ENCODE measurements around the gene ENKD1.
A peak's percentile ranks its signal among the peaks of the same experiment; 100 is the strongest.

The ENKD1 gene

GRCh38 chr16:67666559-67667452 is at the start of gene ENKD1, which contains the start of gene C16orf86:
Gene ENKD1 (minus strand): TSS chr16:67666750. CDS start chr16:67666442, 308 bp downstream.
Gene C16orf86 (plus strand): TSS chr16:67666814. CDS start chr16:67666971, 157 bp downstream.
- peak within 1 kb of the TSS; percentile 56 to 69 for H3K4me3 ChIP-seq (replicated peaks in 1 of 2; ENCODE audit: low read depth in 2 of 2, low read length in 2 of 2)
- DNase-seq (ENCODE audit: low read depth in 2 of 2) = peak; percentile 69 to 84
- no peak for TF ChIP-seq CTCF (IDR thresholded peaks at IDR 0.05; ENCODE audit: low read depth, low read length)

GRCh38 chr16:67716097-67716496 is 49.5 kb upstream of the ENKD1 start:
- no peak for TF ChIP-seq CTCF (IDR thresholded peaks at IDR 0.05; ENCODE audit: low read depth, low read length)
- no peak for DNase-seq (ENCODE audit: low read depth in 2 of 2)
- no peak overlapping the region for H3K4me3 ChIP-seq (replicated peaks in 1 of 2; ENCODE audit: low read depth in 2 of 2, low read length in 2 of 2)

GRCh38 chr16:67714522-67714921 is 48.0 kb upstream of the ENKD1 start:
- H3K4me3 ChIP-seq (replicated peaks in 1 of 2; ENCODE audit: low read depth in 2 of 2, low read length in 2 of 2) = no peak overlapping the region
- TF ChIP-seq CTCF (IDR thresholded peaks at IDR 0.05; ENCODE audit: low read depth, low read length) = no peak
- DNase-seq (ENCODE audit: low read depth in 2 of 2) = no peak

- TF ChIP-seq CTCF (IDR thresholded peaks at IDR 0.05; ENCODE audit: low read depth, low read length) = no peak
- DNase-seq (ENCODE audit: low read depth in 2 of 2) = no peak
- no peak overlapping the region for H3K4me3 ChIP-seq (replicated peaks in 1 of 2; ENCODE audit: low read depth in 2 of 2, low read length in 2 of 2)
Measured at GRCh38 chr16:67713647-67714273, 47.2 kb upstream of the ENKD1 start.

GRCh38 chr16:67710607-67711006 is 44.1 kb upstream of the ENKD1 start:
- TF ChIP-seq CTCF (IDR thresholded peaks at IDR 0.05; ENCODE audit: low read depth, low read length) = no peak
- DNase-seq (ENCODE audit: low read depth in 2 of 2) = no peak
- no peak overlapping the region for H3K4me3 ChIP-seq (replicated peaks in 1 of 2; ENCODE audit: low read depth in 2 of 2, low read length in 2 of 2)

- no peak overlapping the region for H3K4me3 ChIP-seq (replicated peaks in 1 of 2; ENCODE audit: low read depth in 2 of 2, low read length in 2 of 2)
- no peak for DNase-seq (ENCODE audit: low read depth in 2 of 2)
- no peak for TF ChIP-seq CTCF (IDR thresholded peaks at IDR 0.05; ENCODE audit: low read depth, low read length)
Measured at GRCh38 chr16:67709050-67709449, 42.5 kb upstream of the ENKD1 start.

Measured in cardiac fibroblast (primary cell).